HG02884 (cell line): ENCODE data around the gene COL4A6.

Experiments used
- ATAC-seq: cut with Tn5 transposase; IDR thresholded peaks from one replicate; pipeline ENCODE4 v1.9.1; 2021; ENCODE audit warnings: mild to moderate bottlenecking, moderate library complexity; ENCODE audit not compliant: unreplicated experiment

The COL4A6 gene

GRCh38 chrX:108163333-108164082, 274.7 kb downstream of the COL4A6 start:
- ATAC-seq = no peak

DNA sequence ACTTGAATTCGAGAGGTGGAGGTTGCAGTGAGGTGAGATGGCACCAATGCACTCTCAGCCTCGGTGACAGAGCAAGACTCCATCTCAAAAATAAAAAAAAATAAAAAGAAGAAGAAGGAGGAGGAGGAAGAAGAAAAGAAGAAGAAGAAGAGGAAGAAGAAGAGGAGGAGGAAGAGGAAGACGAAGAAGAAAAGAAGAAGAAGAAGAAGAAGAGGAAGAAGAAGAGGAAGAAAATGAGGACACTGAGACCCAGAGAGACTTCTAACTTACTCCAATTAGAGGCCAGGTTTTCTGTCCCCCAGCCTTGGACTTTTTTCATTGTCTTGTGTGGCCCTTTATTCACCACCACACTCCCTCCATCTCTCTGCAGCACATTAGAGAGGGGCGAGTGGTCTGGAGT, 276.0 kb downstream of the COL4A6 start:
- no peak for ATAC-seq

GRCh38 chrX:108160309-108160708, 277.9 kb downstream of the COL4A6 start:
- no peak for ATAC-seq

DNA sequence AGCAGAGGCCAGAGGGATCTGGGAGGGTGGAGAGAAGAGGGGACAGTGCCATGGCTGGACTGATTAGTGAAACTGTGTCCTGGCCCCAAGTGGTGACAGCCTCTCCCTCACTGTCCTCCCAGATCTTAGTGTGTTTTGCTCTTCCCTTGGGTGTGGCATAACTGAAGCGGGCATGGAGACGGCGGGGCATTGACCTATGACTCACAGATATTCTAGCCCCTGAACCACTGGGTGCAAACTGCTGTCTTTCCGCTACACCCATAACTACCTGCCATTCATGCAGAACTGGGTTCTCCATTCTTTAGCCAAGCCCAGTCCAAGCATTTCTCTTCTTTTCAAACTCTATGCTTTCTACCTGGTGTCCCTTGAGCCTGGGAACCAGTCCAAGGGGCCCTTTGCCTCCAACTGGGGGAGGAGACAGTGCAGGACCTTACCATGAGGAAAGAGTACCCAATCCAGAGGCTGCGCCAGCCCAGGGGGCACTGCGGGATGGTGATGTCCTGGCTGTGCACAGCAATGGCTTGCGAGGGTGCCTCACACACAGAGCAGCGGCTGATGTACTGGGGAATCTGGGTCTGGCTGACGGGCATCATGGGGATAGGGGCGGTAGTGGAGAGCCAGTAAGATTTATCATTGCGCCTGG, 279.1 kb downstream of the COL4A6 start:
- no peak for ATAC-seq

GRCh38 chrX:108157628-108158027, 280.6 kb downstream of the COL4A6 start:
- ATAC-seq = no peak

GRCh38 chrX:108156934-108157466, 281.2 kb downstream of the COL4A6 start:
- no peak for ATAC-seq

DNA sequence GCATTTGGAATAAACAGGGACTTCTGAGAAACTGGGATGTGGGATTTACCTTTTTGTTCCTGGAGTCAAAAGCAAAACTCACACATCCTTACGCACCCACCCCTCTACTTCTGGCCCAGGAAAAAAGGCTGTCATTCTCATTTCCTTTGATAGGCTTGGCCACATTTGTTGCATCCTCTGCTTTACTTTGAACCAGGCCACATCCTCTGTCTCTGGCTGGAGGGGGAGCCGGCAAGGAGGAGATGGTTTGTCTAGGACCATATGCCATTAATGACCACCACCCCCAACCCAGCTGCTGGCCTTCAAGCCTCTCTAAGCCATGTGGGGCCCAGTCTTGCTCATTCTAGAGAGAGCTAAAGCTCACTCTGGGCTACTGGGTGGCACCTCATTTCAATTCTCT, 282.1 kb downstream of the COL4A6 start:
- ATAC-seq = no peak

- ATAC-seq = peak; percentile 97
Measured at GRCh38 chrX:108148524-108148923, 289.7 kb downstream of the COL4A6 start.

- no peak for ATAC-seq
Measured at GRCh38 chrX:108138814-108139702, 299.2 kb downstream of the COL4A6 start.

GRCh38 chrX:108134724-108135123, 303.5 kb downstream of the COL4A6 start:
- ATAC-seq = no peak

DNA sequence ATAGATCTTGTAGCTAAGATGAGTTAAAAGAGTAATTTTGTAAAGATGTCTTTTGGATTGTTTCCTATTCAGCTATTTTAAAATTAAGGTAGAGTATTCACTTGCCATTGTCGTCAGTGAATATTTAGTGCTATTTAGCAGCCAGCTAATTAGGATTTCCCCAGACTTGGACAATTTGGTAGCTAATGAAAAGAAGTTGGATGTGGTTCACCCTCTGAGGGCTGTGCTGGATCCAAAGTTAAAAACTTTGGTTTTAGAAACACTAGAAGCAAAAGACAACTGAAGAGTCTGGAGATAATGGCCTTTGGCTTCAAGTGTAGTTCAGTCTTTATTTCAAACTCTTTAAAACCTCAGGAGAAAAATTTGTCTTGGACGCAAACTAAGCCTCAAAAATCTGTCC, 305.3 kb downstream of the COL4A6 start:
- no peak for ATAC-seq

GRCh38 chrX:108132034-108132433, 306.2 kb downstream of the COL4A6 start:
- no peak for ATAC-seq

- no peak for ATAC-seq
Measured at GRCh38 chrX:108131471-108131870, 306.8 kb downstream of the COL4A6 start.

GRCh38 chrX:108130889-108131288, 307.3 kb downstream of the COL4A6 start:
- ATAC-seq = no peak

- no peak for ATAC-seq
Measured at GRCh38 chrX:108127152-108127551, 311.1 kb downstream of the COL4A6 start.

- ATAC-seq = no peak
Measured at GRCh38 chrX:108126661-108127060, 311.6 kb downstream of the COL4A6 start.

GRCh38 chrX:108123591-108124366, 314.4 kb downstream of the COL4A6 start:
- ATAC-seq = no peak

DNA sequence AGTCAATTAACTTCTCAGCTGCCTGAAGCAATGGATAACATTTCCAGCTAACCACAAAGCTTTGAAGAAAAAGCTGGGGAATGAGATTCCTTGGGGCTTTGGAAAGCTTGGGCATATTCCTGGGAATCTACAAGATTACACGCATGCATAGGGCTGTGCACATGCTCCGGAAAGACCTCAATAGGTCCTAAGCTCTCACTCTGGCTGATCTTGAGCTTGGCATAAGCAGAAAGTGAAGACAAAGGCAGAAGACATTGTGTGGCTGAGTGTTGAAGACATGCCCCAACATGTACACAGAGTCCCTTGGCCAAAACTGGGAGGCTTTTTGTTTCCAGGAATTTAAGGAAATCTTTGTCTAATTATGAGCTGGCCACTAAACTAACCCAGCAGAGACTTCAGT, 315.5 kb downstream of the COL4A6 start:
- ATAC-seq = no peak

- no peak for ATAC-seq
Measured at GRCh38 chrX:108121291-108121690, 316.9 kb downstream of the COL4A6 start.

DNA sequence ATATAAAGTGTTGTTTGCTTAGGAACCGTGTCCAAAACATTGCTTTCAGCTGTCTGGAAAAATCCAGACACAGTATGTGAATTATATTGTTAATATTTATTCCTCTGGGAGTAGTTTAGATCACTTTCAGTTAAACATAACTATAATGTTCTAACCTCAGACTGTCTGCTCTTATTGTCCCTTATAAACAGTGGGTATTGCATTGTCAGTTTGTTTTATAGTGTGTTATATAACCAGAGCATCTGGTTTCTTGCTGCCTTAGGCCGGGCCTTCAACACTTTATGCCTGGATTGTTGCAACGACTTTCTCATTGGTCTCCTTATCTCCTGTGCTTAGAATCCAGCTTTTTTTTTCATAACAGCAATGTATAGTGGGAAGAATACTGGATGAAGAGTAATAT, 320.2 kb downstream of the COL4A6 start:
- no peak for ATAC-seq

- ATAC-seq = no peak
Measured at GRCh38 chrX:108114541-108114940, 323.7 kb downstream of the COL4A6 start.
